HG03565 (cell line): Measurements from ENCODE around the gene PIAS3.
A peak's percentile ranks its signal among the peaks of the same experiment; 100 is the strongest.
"Not testable (repeated sequence)": the region's sequence is repeated elsewhere in the genome, so short reads cannot be mapped to it uniquely, and the experiment has no call there.

Experiments
- ATAC-seq: cut with Tn5 transposase; IDR thresholded peaks from one replicate; pipeline ENCODE4 v1.9.1; 2021; ENCODE audit warnings: mild to moderate bottlenecking, moderate library complexity; ENCODE audit not compliant: unreplicated experiment

PIAS3 gene

DNA sequence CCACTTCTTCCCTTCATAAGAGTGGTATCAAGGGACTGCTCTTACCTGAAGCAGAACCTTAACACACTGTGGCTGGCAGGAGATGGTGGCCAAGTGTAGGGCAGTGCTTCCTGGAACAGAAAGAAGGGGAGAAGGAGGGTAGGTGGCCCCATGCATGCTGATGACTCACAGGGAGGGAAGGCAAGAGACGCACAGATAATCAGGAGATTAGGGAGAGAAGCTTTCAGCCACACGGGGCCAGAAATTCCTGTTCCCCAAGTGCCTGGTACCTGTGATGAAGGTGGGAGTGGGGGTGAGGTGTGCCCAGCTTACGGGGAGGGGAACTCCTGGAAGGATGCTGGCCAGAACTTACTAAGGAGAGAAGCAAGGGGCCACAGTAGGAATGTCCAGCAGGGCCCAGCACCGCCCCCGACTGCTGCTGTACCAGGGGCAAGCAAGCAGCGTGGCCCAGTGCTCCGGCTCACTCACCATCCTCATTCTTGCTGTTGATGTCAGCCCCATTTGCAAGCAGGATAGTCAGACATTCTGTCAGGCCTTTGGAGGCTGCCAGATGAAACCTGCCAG, 19.1 kb upstream of the PIAS3 start:
- ATAC-seq: no peak

DNA sequence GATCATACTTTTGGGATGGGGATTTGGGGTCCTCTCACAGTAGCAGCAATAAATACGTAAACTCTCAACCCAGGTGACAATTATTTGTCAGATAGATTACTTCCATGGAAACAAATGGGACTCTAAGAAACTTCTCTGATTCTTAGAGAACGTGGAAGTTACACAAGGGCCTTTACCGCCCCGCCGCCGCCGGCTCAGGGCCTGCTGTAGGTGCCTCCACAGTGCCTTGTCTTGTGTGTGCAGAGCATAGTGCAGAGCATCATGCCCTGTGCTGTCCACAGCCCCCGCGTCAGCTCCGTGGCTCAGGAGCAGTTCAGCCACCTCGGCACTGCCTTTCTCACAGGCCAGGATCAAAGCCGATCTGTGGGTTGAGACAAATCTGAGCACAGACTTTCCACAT, 15.8 kb upstream of the PIAS3 start:
- no peak for ATAC-seq

DNA sequence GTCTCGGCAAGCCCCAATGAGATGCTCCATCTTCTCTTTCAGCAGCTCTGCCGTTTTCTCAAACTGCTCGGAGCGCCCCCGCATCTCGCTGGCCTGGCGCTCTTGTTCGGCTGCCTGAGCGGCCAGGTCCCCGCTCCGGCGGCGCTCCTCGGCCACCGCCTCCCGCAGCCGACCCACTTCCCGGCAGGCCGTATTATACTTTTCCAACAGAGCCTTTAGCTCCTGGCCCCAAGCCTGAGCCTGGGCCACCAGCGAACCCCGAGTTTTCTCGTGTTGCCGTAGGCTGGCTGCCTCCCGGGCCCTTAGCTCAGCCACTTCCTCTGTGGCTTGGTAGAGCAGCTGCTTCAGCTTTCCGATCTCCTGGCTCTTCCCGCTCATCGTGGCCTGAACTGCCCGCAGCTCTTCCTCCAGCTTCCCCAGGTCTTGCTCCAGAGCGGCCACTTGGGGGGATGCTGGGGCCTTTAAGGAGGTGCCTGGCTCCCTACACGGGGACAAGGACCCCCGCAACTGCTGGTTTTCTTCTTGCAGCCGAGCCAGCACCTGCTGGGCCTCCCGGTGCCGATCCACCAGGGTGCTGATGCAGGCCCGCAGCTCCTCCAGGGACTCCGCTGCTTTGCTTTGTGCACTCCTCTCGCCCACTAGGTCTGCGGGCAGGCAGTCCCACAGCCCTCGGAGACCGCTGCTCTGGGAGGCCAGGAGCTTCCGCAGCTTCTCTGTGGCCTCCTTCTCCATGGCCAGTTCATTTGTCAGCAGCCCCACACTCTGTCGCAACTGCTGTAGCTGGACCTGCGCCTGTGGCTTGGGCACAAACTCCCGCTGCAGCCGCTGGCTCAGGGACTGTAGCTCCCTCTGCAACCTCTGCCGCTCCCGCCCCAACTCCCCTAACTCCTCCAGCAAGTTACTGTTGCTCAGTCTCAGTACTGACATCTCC, 13.4 kb upstream of the PIAS3 start:
- no peak for ATAC-seq

DNA sequence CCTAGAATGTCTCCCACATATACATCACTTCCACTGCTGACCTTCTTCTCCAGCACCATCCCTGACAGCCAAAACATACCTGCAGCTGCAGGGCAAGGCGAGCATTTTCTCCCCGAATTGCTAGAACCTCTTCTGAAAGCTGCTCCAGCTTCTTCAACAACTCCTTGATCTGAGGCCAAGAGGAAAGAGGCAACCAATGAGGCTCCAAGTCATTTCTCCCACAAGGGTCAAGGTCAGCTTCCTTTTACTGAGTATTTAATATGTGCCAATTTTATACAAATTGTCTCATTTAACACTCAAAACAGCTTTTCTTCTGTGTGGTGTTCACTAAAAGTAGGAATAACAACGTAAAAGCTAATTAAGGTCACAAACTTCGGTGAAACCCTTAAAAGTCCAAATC, 9.4 kb upstream of the PIAS3 start:
- ATAC-seq: no peak

- no peak for ATAC-seq
Observed at GRCh38 chr1:145863282-145864018, 4.6 kb upstream of the PIAS3 start.

GRCh38 chr1:145859491-145860023, 676 bp upstream of the PIAS3 start:
- peak; percentile 62 for ATAC-seq

DNA sequence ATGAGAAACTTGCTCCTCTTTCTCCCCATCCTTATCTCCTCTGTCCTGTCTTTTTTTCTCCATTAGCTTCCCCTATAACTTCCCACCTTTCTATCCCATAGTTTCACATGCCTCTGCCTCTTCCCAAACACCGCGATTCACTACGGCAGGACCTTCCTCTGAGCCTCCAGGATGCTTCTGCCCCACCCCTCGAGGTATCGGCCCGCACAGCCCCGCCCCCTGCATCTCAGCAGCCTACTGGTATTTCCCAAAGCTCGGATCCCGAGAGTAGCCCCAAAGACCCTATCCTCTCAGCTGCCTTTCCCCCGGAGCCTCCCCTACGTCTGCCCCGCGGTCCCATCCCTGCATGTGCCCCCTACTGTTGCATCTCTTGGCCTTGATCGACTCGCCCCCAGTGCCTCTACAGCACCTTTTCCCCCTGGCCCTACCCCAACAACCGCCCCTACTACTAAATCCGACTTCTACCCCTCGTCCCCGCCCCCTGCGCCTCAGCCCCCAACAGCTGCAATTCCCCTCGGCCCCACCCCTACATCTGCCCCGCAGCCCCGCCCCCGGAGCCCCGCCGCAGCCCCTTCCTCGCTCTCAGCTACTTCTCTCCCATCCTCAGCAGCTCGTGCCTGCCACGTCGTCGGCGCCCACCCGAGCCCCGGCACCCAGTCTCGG, 512 bp downstream of the PIAS3 start:
- ATAC-seq: no peak

GRCh38 chr1:145857170-145857569, 1.7 kb downstream of the PIAS3 start:
- no peak for ATAC-seq

- no peak for ATAC-seq
Observed at GRCh38 chr1:145855426-145855948, 3.4 kb downstream of the PIAS3 start.

GRCh38 chr1:145849356-145850160, 9.3 kb downstream of the PIAS3 start:
- no peak for ATAC-seq

DNA sequence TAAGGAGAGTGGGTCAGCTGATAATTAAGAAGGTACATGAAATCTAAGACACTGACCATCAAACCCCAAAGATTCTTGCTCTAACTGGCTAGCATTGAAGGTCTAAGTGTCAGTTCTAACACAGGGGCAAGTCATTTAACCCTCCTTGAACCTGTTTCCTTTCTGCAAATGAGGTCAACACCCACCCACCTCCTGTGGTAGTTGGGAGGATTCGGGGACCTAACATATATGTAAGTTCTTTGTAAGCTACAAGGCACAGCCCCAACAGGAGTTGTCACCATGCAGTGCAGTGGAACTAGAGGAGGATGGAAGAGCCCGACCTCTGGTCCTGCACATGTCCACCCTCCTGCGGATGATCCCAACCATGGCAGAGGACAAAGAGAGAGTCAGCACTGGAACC, 11.1 kb downstream of the PIAS3 start:
- ATAC-seq: no peak

GRCh38 chr1:145846201-145846612, 12.7 kb downstream of the PIAS3 start:
- ATAC-seq: no peak

DNA sequence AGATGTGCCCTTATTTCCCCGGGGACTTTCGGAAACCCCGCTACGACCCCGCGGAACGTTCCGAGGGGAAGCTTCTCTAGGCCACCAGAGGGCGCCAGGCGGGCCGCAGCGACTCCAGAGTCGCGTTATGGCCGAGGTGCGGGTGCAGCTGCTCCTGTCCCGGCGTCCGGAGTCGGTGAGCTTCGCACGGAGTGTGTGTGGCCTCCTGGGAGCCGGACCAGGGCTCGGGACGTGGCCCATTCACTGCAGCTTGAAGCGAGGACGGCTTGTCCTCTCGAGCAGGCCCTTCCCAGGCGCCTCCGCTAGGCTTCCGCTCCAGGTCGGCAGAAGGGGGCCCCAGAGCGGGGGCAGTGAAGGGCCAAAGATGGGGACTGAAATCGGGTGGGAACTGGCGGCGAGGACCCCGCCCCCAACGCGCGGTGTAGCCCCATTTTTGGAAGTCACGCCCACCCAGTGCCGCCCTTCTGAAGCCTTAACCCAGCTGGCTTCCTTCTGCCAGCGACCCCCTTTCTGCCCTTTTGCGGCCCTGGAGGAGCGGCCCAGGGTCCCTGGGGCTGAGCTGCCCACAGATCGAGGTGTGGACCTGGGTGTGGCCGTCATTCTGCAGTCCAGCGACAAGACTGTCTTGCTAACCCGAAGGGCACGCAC, 13.2 kb downstream of the PIAS3 start, which contains the start of gene NUDT17:
Gene NUDT17 (plus strand): TSS at position 117 of the 648 bp plus-strand sequence. CDS start 11 bp downstream, at position 128.
- ATAC-seq: no peak

DNA sequence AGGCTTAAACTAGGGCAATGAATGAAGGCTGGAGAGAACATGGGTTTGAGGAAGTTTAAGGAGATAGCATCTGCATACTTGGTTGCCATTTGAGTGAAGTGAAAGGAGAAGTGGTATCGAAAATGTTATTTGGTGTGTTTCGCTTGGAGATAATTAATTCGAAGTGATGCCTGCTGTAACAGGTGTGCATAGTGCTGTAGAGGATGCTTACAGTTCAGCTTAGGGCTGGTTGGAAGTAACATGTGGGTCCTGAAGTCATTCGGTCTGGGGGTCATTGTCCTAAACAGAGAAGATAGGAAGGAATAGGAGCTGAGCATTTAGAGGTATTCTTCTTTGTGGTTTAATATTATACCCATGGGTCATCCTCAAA, 13.8 kb downstream of the PIAS3 start:
- no peak for ATAC-seq

DNA sequence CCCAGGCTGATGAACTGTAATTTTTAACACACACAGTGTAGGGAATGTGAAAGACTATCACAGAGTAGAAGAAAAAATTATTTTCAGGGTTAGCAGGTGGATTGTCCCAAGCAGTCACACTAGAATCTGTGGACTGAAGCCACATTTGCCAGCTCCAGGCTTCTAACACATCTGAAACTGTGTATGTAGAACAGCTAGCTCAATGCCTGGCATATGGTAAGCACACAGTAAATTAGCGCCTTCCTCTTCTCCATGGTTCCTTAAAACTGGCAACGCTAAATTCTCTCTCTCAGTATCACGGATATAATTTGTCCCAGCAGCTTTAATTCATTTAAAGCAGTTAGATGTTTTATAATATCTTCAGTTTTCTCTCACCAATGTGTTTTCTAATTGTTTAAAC, 15.8 kb downstream of the PIAS3 start:
- no peak for ATAC-seq

GRCh38 chr1:145837656-145838055, 21.2 kb downstream of the PIAS3 start:
- no peak for ATAC-seq

DNA sequence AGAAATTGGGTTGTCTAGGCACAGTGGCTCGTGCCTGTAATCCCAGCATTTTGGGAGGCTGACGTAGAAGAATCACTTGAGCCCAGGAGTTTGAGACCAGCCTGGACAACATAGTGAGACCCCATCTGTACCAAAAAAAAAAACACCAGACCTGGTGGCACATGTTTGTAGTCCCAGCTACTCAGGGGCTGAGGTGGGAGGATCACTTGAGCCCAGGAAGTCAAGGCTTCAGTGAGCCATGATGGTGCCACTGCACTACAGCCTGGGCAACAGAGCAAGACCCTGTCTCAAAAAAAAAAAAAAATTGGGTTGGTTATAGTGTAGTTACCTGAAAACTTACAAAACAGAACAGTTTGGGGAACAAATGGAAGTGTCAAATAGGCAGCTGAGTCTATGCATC, 28.1 kb downstream of the PIAS3 start:
- not testable (repeated sequence) for ATAC-seq

GRCh38 chr1:145828367-145829026, 30.4 kb downstream of the PIAS3 start:
- no peak for ATAC-seq

DNA sequence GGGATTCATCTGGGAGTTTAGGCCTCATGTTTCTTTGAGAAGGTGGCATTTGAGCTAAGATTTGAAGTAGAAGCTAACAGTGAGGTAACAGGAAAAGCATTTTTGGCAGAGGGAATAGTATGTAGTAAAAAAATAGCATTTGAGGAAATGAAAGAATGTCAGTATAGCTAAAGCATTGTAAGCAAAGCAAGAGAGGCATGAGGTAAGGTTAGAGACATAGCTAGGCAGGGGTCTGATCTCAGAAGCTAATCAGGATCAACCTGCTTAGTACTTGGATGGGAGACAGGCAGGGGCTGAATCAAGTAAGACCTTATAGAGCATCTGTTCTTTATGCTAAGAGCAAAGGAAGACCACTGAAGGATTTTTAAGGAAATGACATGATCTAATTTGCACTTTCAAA, 30.9 kb downstream of the PIAS3 start:
- ATAC-seq: no peak
